ENCODE measurements around the gene FUT9.

The FUT9 gene

GRCh38 chr6:96151707-96152106 is 135.9 kb downstream of the FUT9 start:
- Histone ChIP-seq H3K4me1 (ENCODE audit: control insufficient read depth, insufficient read depth, low read length) (no peaks in the 10 kb centered on the region), H3K27me3 (ENCODE audit: control insufficient read depth, insufficient read depth, low read length) (no peaks in the 10 kb centered on the region), H3K9ac (ENCODE audit: low read length) (no peak overlapping the region), H3K36me3 (ENCODE audit: control insufficient read depth, insufficient read depth, low read length) (no peaks in the 10 kb centered on the region), H3K4me3 (ENCODE audit: low read length) (no peak overlapping the region), H3K9me3 (ENCODE audit: control insufficient read depth, low read length) (no peaks in the 10 kb centered on the region)

GRCh38 chr6:96152114-96152708 is 136.4 kb downstream of the FUT9 start:
- Histone ChIP-seq H3K4me3 (ENCODE audit: low read length) (no peak overlapping the region), H3K9ac (ENCODE audit: low read length) (no peak overlapping the region), H3K36me3 (ENCODE audit: control insufficient read depth, insufficient read depth, low read length) (no peaks in the 10 kb centered on the region), H3K27me3 (ENCODE audit: control insufficient read depth, insufficient read depth, low read length) (no peaks in the 10 kb centered on the region), H3K9me3 (ENCODE audit: control insufficient read depth, low read length) (no peaks in the 10 kb centered on the region), H3K4me1 (ENCODE audit: control insufficient read depth, insufficient read depth, low read length) (no peaks in the 10 kb centered on the region)

GRCh38 chr6:96153775-96154174 is 138.0 kb downstream of the FUT9 start:
- Histone ChIP-seq H3K36me3 (ENCODE audit: control insufficient read depth, insufficient read depth, low read length) (no peaks in the 10 kb centered on the region), H3K4me3 (ENCODE audit: low read length) (no peak overlapping the region), H3K4me1 (ENCODE audit: control insufficient read depth, insufficient read depth, low read length) (no peaks in the 10 kb centered on the region), H3K9ac (ENCODE audit: low read length) (no peak overlapping the region), H3K9me3 (ENCODE audit: control insufficient read depth, low read length) (no peaks in the 10 kb centered on the region), H3K27me3 (ENCODE audit: control insufficient read depth, insufficient read depth, low read length) (no peaks in the 10 kb centered on the region)

GRCh38 chr6:96156425-96156824 is 140.7 kb downstream of the FUT9 start:
- Histone ChIP-seq H3K4me1 (ENCODE audit: control insufficient read depth, insufficient read depth, low read length) (no peaks in the 10 kb centered on the region), H3K4me3 (ENCODE audit: low read length) (no peak overlapping the region), H3K36me3 (ENCODE audit: control insufficient read depth, insufficient read depth, low read length) (no peaks in the 10 kb centered on the region), H3K27me3 (ENCODE audit: control insufficient read depth, insufficient read depth, low read length) (no peaks in the 10 kb centered on the region), H3K9ac (ENCODE audit: low read length) (peak overlapping the region; percentile 36), H3K9me3 (ENCODE audit: control insufficient read depth, low read length) (no peaks in the 10 kb centered on the region)

GRCh38 chr6:96157018-96157565 is 141.3 kb downstream of the FUT9 start:
- Histone ChIP-seq H3K4me3 (ENCODE audit: low read length) (no peak overlapping the region), H3K27me3 (ENCODE audit: control insufficient read depth, insufficient read depth, low read length) (no peaks in the 10 kb centered on the region), H3K36me3 (ENCODE audit: control insufficient read depth, insufficient read depth, low read length) (no peaks in the 10 kb centered on the region), H3K9ac (ENCODE audit: low read length) (peak overlapping the region; percentile 36), H3K9me3 (ENCODE audit: control insufficient read depth, low read length) (no peaks in the 10 kb centered on the region), H3K4me1 (ENCODE audit: control insufficient read depth, insufficient read depth, low read length) (no peaks in the 10 kb centered on the region)

GRCh38 chr6:96162711-96163120 is 146.9 kb downstream of the FUT9 start:
- Histone ChIP-seq H3K4me3 (ENCODE audit: low read length) (no peak overlapping the region), H3K9ac (ENCODE audit: low read length) (no peak overlapping the region), H3K4me1 (ENCODE audit: control insufficient read depth, insufficient read depth, low read length) (no peaks in the 10 kb centered on the region), H3K27me3 (ENCODE audit: control insufficient read depth, insufficient read depth, low read length) (no peaks in the 10 kb centered on the region), H3K9me3 (ENCODE audit: control insufficient read depth, low read length) (no peaks in the 10 kb centered on the region), H3K36me3 (ENCODE audit: control insufficient read depth, insufficient read depth, low read length) (no peaks in the 10 kb centered on the region)

GRCh38 chr6:96164802-96165201 is 149.0 kb downstream of the FUT9 start:
- Histone ChIP-seq H3K27me3 (ENCODE audit: control insufficient read depth, insufficient read depth, low read length) (no peaks in the 10 kb centered on the region), H3K4me1 (ENCODE audit: control insufficient read depth, insufficient read depth, low read length) (no peaks in the 10 kb centered on the region), H3K9ac (ENCODE audit: low read length) (no peak overlapping the region), H3K4me3 (ENCODE audit: low read length) (no peak overlapping the region), H3K9me3 (ENCODE audit: control insufficient read depth, low read length) (no peaks in the 10 kb centered on the region), H3K36me3 (ENCODE audit: control insufficient read depth, insufficient read depth, low read length) (no peaks in the 10 kb centered on the region)

- H3K27me3 ChIP-seq (ENCODE audit: control insufficient read depth, insufficient read depth, low read length), result no peaks in the 10 kb centered on the region
- H3K9ac ChIP-seq (ENCODE audit: low read length), result no peak overlapping the region
- no peaks in the 10 kb centered on the region for H3K36me3 ChIP-seq (ENCODE audit: control insufficient read depth, insufficient read depth, low read length)
- H3K4me1 ChIP-seq (ENCODE audit: control insufficient read depth, insufficient read depth, low read length), result no peaks in the 10 kb centered on the region
- no peaks in the 10 kb centered on the region for H3K9me3 ChIP-seq (ENCODE audit: control insufficient read depth, low read length)
- no peak overlapping the region for H3K4me3 ChIP-seq (ENCODE audit: low read length)
These were observed 155.3 kb downstream of the FUT9 start for GRCh38 chr6:96171112-96171511.

GRCh38 chr6:96184798-96185197 is 169.0 kb downstream of the FUT9 start:
- peaks cover 8% of the 10 kb centered on the region for H3K4me1 ChIP-seq (ENCODE audit: control insufficient read depth, insufficient read depth, low read length)
- H3K27me3 ChIP-seq (ENCODE audit: control insufficient read depth, insufficient read depth, low read length), result no peaks in the 10 kb centered on the region
- H3K9ac ChIP-seq (ENCODE audit: low read length), result no peak overlapping the region
- H3K36me3 ChIP-seq (ENCODE audit: control insufficient read depth, insufficient read depth, low read length), result no peaks in the 10 kb centered on the region
- no peak overlapping the region for H3K4me3 ChIP-seq (ENCODE audit: low read length)
- H3K9me3 ChIP-seq (ENCODE audit: control insufficient read depth, low read length), result peaks cover 4% of the 10 kb centered on the region

- no peak overlapping the region for H3K4me3 ChIP-seq (ENCODE audit: low read length)
- H3K36me3 ChIP-seq (ENCODE audit: control insufficient read depth, insufficient read depth, low read length), result no peaks in the 10 kb centered on the region
- no peaks in the 10 kb centered on the region for H3K27me3 ChIP-seq (ENCODE audit: control insufficient read depth, insufficient read depth, low read length)
- H3K9ac ChIP-seq (ENCODE audit: low read length), result no peak overlapping the region
- peaks cover 4% of the 10 kb centered on the region for H3K9me3 ChIP-seq (ENCODE audit: control insufficient read depth, low read length)
- peaks cover 8% of the 10 kb centered on the region for H3K4me1 ChIP-seq (ENCODE audit: control insufficient read depth, insufficient read depth, low read length)
These were observed 170.3 kb downstream of the FUT9 start for GRCh38 chr6:96186094-96186493.

GRCh38 chr6:96186516-96187195 is 170.9 kb downstream of the FUT9 start:
- H3K27me3 ChIP-seq (ENCODE audit: control insufficient read depth, insufficient read depth, low read length), result no peaks in the 10 kb centered on the region
- H3K9me3 ChIP-seq (ENCODE audit: control insufficient read depth, low read length), result peaks cover 4% of the 10 kb centered on the region
- H3K4me3 ChIP-seq (ENCODE audit: low read length), result no peak overlapping the region
- no peak overlapping the region for H3K9ac ChIP-seq (ENCODE audit: low read length)
- peaks cover 8% of the 10 kb centered on the region for H3K4me1 ChIP-seq (ENCODE audit: control insufficient read depth, insufficient read depth, low read length)
- H3K36me3 ChIP-seq (ENCODE audit: control insufficient read depth, insufficient read depth, low read length), result no peaks in the 10 kb centered on the region

GRCh38 chr6:96194675-96195074 is 178.9 kb downstream of the FUT9 start:
- Histone ChIP-seq H3K9me3 (ENCODE audit: control insufficient read depth, low read length) (no peaks in the 10 kb centered on the region), H3K9ac (ENCODE audit: low read length) (no peak overlapping the region), H3K4me3 (ENCODE audit: low read length) (no peak overlapping the region), H3K27me3 (ENCODE audit: control insufficient read depth, insufficient read depth, low read length) (no peaks in the 10 kb centered on the region), H3K36me3 (ENCODE audit: control insufficient read depth, insufficient read depth, low read length) (no peaks in the 10 kb centered on the region), H3K4me1 (ENCODE audit: control insufficient read depth, insufficient read depth, low read length) (no peaks in the 10 kb centered on the region)
